HAP-1 (cell line): ENCODE measurements around the gene TXN2.
A peak's percentile ranks its signal among the peaks of the same experiment; 100 is the strongest.
"Not testable (repeated sequence)": the region's sequence is repeated elsewhere in the genome, so short reads cannot be mapped to it uniquely, and the experiment has no call there.

ENCODE experiments used
- DNase-seq, 2 experiments: peaks; one replicate each; pipeline ENCODE4 v3.0.0-alpha.2; 2016 to 2020; ENCODE audit warnings: low spot score in 2 of 2
- H3K27me3 ChIP-seq: fragments of 250-450 bp; sonication (Bioruptor Pico); 2 replicates; pipeline ENCODE4 v1.5.1; 2020; ENCODE audit warnings: low read depth, mild to moderate bottlenecking, moderate library complexity
- H3K36me3 ChIP-seq: fragments of 250-450 bp; sonication (Bioruptor Pico); replicated peaks from 2 replicates; pipeline ENCODE4 v1.5.1; 2020; ENCODE audit warnings: mild to moderate bottlenecking
- H3K4me1 ChIP-seq: fragments of 250-450 bp; sonication (Bioruptor Pico); 2 replicates; pipeline ENCODE4 v1.5.1; 2020; ENCODE audit warnings: mild to moderate bottlenecking
- H3K4me3 ChIP-seq: fragments of 250-450 bp; sonication (Bioruptor Pico); 2 replicates; pipeline ENCODE4 v1.5.1; 2020; ENCODE audit warnings: mild to moderate bottlenecking, moderate library complexity
- H3K9me3 ChIP-seq: fragments of 250-450 bp; sonication (Bioruptor Pico); 2 replicates; pipeline ENCODE4 v1.5.1; 2020; ENCODE audit warnings: mild to moderate bottlenecking, moderate library complexity
- in situ Hi-C: fragments of 300-500 bp; cut with MboI; formaldehyde crosslinking; loops from 3 replicates; pipeline ENCODE4 v1.14.3; 2020; ENCODE audit warnings: low sequenced_read_pairs, inconsistent platforms, mixed read lengths

The TXN2 gene

GRCh38 chr22:36456464-36456845 is 25.0 kb downstream of the TXN2 start:
- H3K36me3 ChIP-seq, result no peaks in the 10 kb centered on the region
- no peak overlapping the region for H3K4me3 ChIP-seq
- no peaks in the 10 kb centered on the region for H3K27me3 ChIP-seq
- no peak for DNase-seq
- in situ Hi-C loops, result no loop called here
- H3K9me3 ChIP-seq, result no peaks in the 10 kb centered on the region
- peaks cover 17% of the 10 kb centered on the region for H3K4me1 ChIP-seq

- Histone ChIP-seq H3K36me3 (no peaks in the 10 kb centered on the region), H3K27me3 (no peaks in the 10 kb centered on the region), H3K9me3 (no peaks in the 10 kb centered on the region), H3K4me1 (peaks cover 17% of the 10 kb centered on the region), H3K4me3 (peak overlapping the region; percentile 35)
- no peak for DNase-seq
- in situ Hi-C loops, result no loop called here
These were observed 25.6 kb downstream of the TXN2 start for GRCh38 chr22:36455571-36456463.

- peaks cover 17% of the 10 kb centered on the region for H3K4me1 ChIP-seq
- no peaks in the 10 kb centered on the region for H3K27me3 ChIP-seq
- H3K9me3 ChIP-seq, result no peaks in the 10 kb centered on the region
- peak; percentile 91 to 98 for DNase-seq
- no peaks in the 10 kb centered on the region for H3K36me3 ChIP-seq
- H3K4me3 ChIP-seq, result peak overlapping the region; percentile 35
- in situ Hi-C loops, result no loop called here
These were observed 26.4 kb downstream of the TXN2 start for GRCh38 chr22:36454916-36455570.

DNA sequence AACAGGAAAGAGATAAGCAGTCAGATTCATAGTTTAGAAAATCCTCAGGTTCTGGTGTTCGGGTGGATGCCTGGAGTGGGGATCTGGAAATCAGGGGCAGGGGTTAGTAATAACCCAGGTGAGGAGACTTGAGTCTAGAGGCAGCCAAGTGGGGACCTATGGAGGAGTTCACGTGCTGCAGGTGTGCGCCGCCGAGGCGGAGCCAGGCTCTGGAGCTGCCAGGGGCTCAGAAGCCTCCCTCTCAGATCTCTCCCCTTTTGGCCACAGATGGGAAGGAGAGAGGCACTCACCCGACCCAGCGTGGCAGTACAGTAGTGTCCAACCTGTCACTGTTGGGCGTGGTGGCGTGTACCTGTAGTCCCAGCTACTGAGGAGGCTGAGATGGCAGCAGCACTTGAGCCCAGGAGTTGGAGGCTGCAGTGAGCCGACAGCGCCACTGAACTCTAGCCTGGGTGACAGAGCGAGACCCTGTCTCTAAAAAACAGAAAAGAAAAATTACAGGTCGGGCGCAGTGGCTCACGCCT is 27.5 kb downstream of the TXN2 start:
- Histone ChIP-seq H3K4me3 (no peak overlapping the region), H3K27me3 (no peaks in the 10 kb centered on the region), H3K4me1 (peaks cover 8% of the 10 kb centered on the region), H3K36me3 (no peaks in the 10 kb centered on the region), H3K9me3 (no peaks in the 10 kb centered on the region)
- no peak for DNase-seq
- in situ Hi-C loops, result no loop called here

- H3K9me3 ChIP-seq, H3K27me3 ChIP-seq, DNase-seq, H3K36me3 ChIP-seq, H3K4me1 ChIP-seq, in situ Hi-C loops, H3K4me3 ChIP-seq: not testable (repeated sequence)
These were observed 28.3 kb downstream of the TXN2 start for GRCh38 chr22:36452978-36453607.

- Histone ChIP-seq H3K4me3 (no peak overlapping the region), H3K9me3 (no peaks in the 10 kb centered on the region), H3K36me3 (no peaks in the 10 kb centered on the region), H3K27me3 (no peaks in the 10 kb centered on the region), H3K4me1 (peaks cover 7% of the 10 kb centered on the region)
- no peak for DNase-seq
- in situ Hi-C loops, result no loop called here
These were observed 29.0 kb downstream of the TXN2 start for GRCh38 chr22:36452250-36452977.

DNA sequence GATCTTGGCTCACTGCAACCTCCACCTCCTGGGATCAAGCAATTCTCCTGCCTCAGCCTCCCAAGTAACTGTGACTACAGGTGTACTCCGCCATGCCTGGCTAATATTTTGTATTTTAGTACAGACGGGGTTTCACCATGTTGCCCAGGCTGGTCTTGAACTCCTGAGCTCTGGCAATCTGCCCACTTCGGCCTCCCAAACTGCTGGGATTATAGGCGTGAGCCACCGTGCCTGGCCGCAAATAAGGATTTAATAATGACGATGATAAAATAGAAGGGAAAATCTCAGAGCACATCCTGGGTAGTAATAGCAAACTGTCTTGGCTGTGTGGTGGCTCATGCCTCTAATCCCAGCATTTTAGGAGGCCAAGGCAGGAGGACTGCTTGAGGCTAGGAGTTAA is 30.5 kb downstream of the TXN2 start:
- H3K36me3 ChIP-seq, H3K27me3 ChIP-seq, in situ Hi-C loops, H3K4me1 ChIP-seq, H3K9me3 ChIP-seq, H3K4me3 ChIP-seq, DNase-seq: not testable (repeated sequence)

- no peaks in the 10 kb centered on the region for H3K36me3 ChIP-seq
- H3K27me3 ChIP-seq, result no peaks in the 10 kb centered on the region
- no peak for DNase-seq
- no peaks in the 10 kb centered on the region for H3K9me3 ChIP-seq
- in situ Hi-C loops, result no loop called here
- no peak overlapping the region for H3K4me3 ChIP-seq
- peaks cover 2% of the 10 kb centered on the region for H3K4me1 ChIP-seq
These were observed 31.8 kb downstream of the TXN2 start for GRCh38 chr22:36449596-36450175.

DNA sequence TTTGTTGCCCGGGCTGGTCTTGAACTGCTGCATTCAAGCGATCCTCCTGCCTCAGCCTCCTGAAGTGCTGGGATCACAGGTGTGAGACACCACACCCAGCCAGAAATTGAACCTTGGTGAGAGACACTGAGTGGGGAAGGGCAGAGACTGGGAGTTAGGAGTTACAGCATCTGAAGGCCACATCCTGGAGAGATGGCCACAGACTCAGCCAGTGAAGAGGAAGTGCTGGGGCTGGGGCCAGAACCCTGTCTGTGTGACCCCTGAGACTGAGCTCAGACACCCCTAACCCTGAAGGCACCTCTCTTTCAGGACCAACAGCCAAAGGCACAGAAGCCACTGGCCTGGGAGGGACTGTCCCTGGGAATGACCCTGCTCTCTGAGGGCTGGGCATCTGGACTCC is 33.8 kb downstream of the TXN2 start:
- Histone ChIP-seq H3K27me3 (no peaks in the 10 kb centered on the region), H3K9me3 (no peaks in the 10 kb centered on the region), H3K4me1 (no peaks in the 10 kb centered on the region), H3K4me3 (no peak overlapping the region), H3K36me3 (no peaks in the 10 kb centered on the region)
- in situ Hi-C loops, result no loop called here
- no peak for DNase-seq

- Histone ChIP-seq H3K4me1 (no peaks in the 10 kb centered on the region), H3K27me3 (no peaks in the 10 kb centered on the region), H3K4me3 (no peak overlapping the region), H3K36me3 (no peaks in the 10 kb centered on the region), H3K9me3 (no peaks in the 10 kb centered on the region)
- in situ Hi-C loops, result no loop called here
- no peak for DNase-seq
These were observed 36.2 kb downstream of the TXN2 start for GRCh38 chr22:36445158-36445668.

GRCh38 chr22:36443198-36443770 is 38.2 kb downstream of the TXN2 start:
- no peak for DNase-seq
- Histone ChIP-seq H3K36me3 (no peaks in the 10 kb centered on the region), H3K4me1 (no peaks in the 10 kb centered on the region), H3K27me3 (no peaks in the 10 kb centered on the region), H3K4me3 (no peak overlapping the region), H3K9me3 (no peaks in the 10 kb centered on the region)
- in situ Hi-C loops, result no loop called here

GRCh38 chr22:36442506-36443197 is 38.8 kb downstream of the TXN2 start:
- Histone ChIP-seq H3K9me3 (no peaks in the 10 kb centered on the region), H3K36me3 (no peaks in the 10 kb centered on the region), H3K4me1 (no peaks in the 10 kb centered on the region), H3K4me3 (no peak overlapping the region), H3K27me3 (no peaks in the 10 kb centered on the region)
- in situ Hi-C loops, result no loop called here
- no peak for DNase-seq
